IMR-90 (cell line): ENCODE data around the gene ABCA10. TPM values are rescaled to one million over a fixed set of nuclear protein-coding genes. Genes with fewer than 3 reads are reported as not detected.

Source experiments
- ATAC-seq: fragments of 200-7000 bp; cut with Tn5 transposase; 2 replicates; pipeline ENCODE4 v1.9.1; 2020; ENCODE audit warnings: low read depth, mild to moderate bottlenecking, moderate library complexity
- BruUV-seq: library from RNA; stranded (reverse); fragments of 400-500 nt; replicated peaks from 2 replicates; lab custom pipeline; 2021; lab: Mats Ljungman, UMichigan
- CTCF ChIA-PET: fragments of 300-600 bp; formaldehyde crosslinking; extraction: SDS; loops from one replicate; lab custom pipeline; 2021; ENCODE audit warnings: antibody characterized with exemption; lab: Yijun Ruan, JAX
- POLR2A ChIA-PET: fragments of 300-600 bp; sonication (Branson Sonifier 250); formaldehyde crosslinking; loops from one replicate; lab custom pipeline; 2022; ENCODE audit warnings: antibody characterized with exemption; ENCODE audit not compliant: unreplicated experiment; lab: Charles Lee
- DNase-seq: peaks from one replicate; pipeline ENCODE4 v3.0.0; 2013
- H2AFZ ChIP-seq: replicated peaks from 2 replicates; pipeline ENCODE3; 2013; ENCODE audit warnings: low read length, mild to moderate bottlenecking; ENCODE audit not compliant: poor library complexity
- H2AK5ac ChIP-seq: 2 replicates; pipeline ENCODE4 v1.6.1; 2013; ENCODE audit warnings: low read depth, low read length, inconsistent platforms
- H2AK9ac ChIP-seq: replicated peaks from 2 replicates; pipeline ENCODE3; 2013; ENCODE audit warnings: mild to moderate bottlenecking, low read depth, low read length, moderate library complexity; ENCODE audit not compliant: poor library complexity
- H2BK120ac ChIP-seq: 2 replicates; pipeline ENCODE4 v1.6.1; 2013; ENCODE audit warnings: low read depth, low read length, inconsistent platforms
- H2BK15ac ChIP-seq: 3 replicates; pipeline ENCODE4 v1.6.1; 2013; ENCODE audit warnings: low read depth, low read length, inconsistent platforms
- H2BK20ac ChIP-seq: 2 replicates; pipeline ENCODE4 v1.6.1; 2013; ENCODE audit warnings: low read depth, mild to moderate bottlenecking, inconsistent platforms, low read length, moderate library complexity
- H2BK5ac ChIP-seq: 2 replicates; pipeline ENCODE4 v1.6.1; 2013; ENCODE audit warnings: mild to moderate bottlenecking, low read depth, low read length, inconsistent platforms; ENCODE audit not compliant: poor library complexity, severe bottlenecking
- H3K14ac ChIP-seq: replicated peaks from 2 replicates; pipeline ENCODE4 v1.6.1; 2013; ENCODE audit warnings: low read depth, low read length, inconsistent platforms
- H3K18ac ChIP-seq: 2 replicates; pipeline ENCODE4 v1.6.1; 2013; ENCODE audit warnings: low read depth, low read length, control low read depth
- H3K23ac ChIP-seq: 2 replicates; pipeline ENCODE4 v1.6.1; 2013; ENCODE audit warnings: low read depth, low read length, inconsistent platforms
- H3K27ac ChIP-seq: 2 replicates; pipeline ENCODE4 v1.5.1; 2013; ENCODE audit warnings: mild to moderate bottlenecking, control low read depth, low read length; ENCODE audit not compliant: insufficient read depth
- H3K27me3 ChIP-seq: 2 replicates; pipeline ENCODE4 v1.6.1; 2013; ENCODE audit warnings: low read length; ENCODE audit not compliant: control insufficient read depth, insufficient read depth
- H3K36me3 ChIP-seq: 2 replicates; pipeline ENCODE4 v1.6.1; 2013; ENCODE audit warnings: low read length, mixed read lengths; ENCODE audit not compliant: control insufficient read depth, insufficient read depth
- H3K4ac ChIP-seq: 2 replicates; pipeline ENCODE4 v1.6.1; 2013; ENCODE audit warnings: low read depth, low read length, inconsistent platforms
- H3K4me1 ChIP-seq: 2 replicates; pipeline ENCODE4 v1.6.1; 2013; ENCODE audit warnings: low read length, mixed read lengths; ENCODE audit not compliant: control insufficient read depth, insufficient read depth
- H3K4me2 ChIP-seq: 2 replicates; pipeline ENCODE4 v1.6.1; 2013; ENCODE audit warnings: low read depth, mild to moderate bottlenecking, control low read depth, low read length, moderate library complexity
- H3K4me3 ChIP-seq: 2 replicates; pipeline ENCODE4 v1.5.1; 2013; ENCODE audit warnings: low read depth, mild to moderate bottlenecking, control low read depth, low read length, moderate library complexity; ENCODE audit not compliant: insufficient read depth
- H3K56ac ChIP-seq: 2 replicates; pipeline ENCODE4 v1.6.1; 2013; ENCODE audit warnings: low read length, inconsistent platforms; ENCODE audit not compliant: insufficient read depth; ENCODE audit errors: extremely low read depth
- H3K79me1 ChIP-seq, 2 experiments: 2 replicates each; pipeline ENCODE4 v1.6.1; 2013; ENCODE audit warnings: low read length in 2 of 2, inconsistent platforms in 1 of 2, low read depth in 1 of 2
- H3K9ac ChIP-seq: 2 replicates; pipeline ENCODE4 v1.6.1; 2013; ENCODE audit warnings: low read depth, low read length, control low read depth
- H3K9me1 ChIP-seq: 2 replicates; pipeline ENCODE4 v1.6.1; 2013; ENCODE audit warnings: low read length, inconsistent platforms; ENCODE audit not compliant: insufficient read depth
- H3K9me3 ChIP-seq: 2 replicates; pipeline ENCODE4 v1.6.1; 2013; ENCODE audit warnings: low read length; ENCODE audit not compliant: control insufficient read depth, insufficient read depth
- H4K20me1 ChIP-seq: 2 replicates; pipeline ENCODE4 v1.6.1; 2013; ENCODE audit warnings: low read length, inconsistent platforms; ENCODE audit not compliant: insufficient read depth
- H4K5ac ChIP-seq: 2 replicates; pipeline ENCODE4 v1.6.1; 2013; ENCODE audit warnings: mild to moderate bottlenecking, low read depth, low read length, control low read depth
- H4K8ac ChIP-seq, 2 experiments: 2 replicates each; pipeline ENCODE4 v1.6.1; 2013; ENCODE audit warnings: low read depth in 2 of 2, low read length in 2 of 2, control low read depth in 1 of 2, inconsistent platforms in 1 of 2
- H4K91ac ChIP-seq: 2 replicates; pipeline ENCODE4 v1.6.1; 2013; ENCODE audit warnings: low read depth, low read length, inconsistent platforms; ENCODE audit not compliant: insufficient read depth
- BHLHE40 ChIP-seq: fragments of 150-350 bp; IDR thresholded peaks from 2 replicates; pipeline ENCODE4 v1.6.1; 2016; ENCODE audit warnings: mild to moderate bottlenecking, low read depth, low read length
- CHD1 ChIP-seq: IDR thresholded peaks from 2 replicates; pipeline ENCODE4 v1.6.1; 2012; ENCODE audit warnings: low read depth, low read length, improper control_type of control experiment
- FOS ChIP-seq: fragments of 150-350 bp; IDR thresholded peaks from 2 replicates; pipeline ENCODE4 v1.6.1; 2016; ENCODE audit warnings: low read depth, low read length
- MAFK ChIP-seq: IDR thresholded peaks from 2 replicates; pipeline ENCODE4 v1.6.1; 2012; ENCODE audit warnings: low read depth, low read length, improper control_type of control experiment
- MAZ ChIP-seq: IDR thresholded peaks from 2 replicates; pipeline ENCODE4 v1.6.1; 2012; ENCODE audit warnings: low read depth, mild to moderate bottlenecking, low read length, improper control_type of control experiment, moderate library complexity, borderline replicate concordance
- MXI1 ChIP-seq: IDR thresholded peaks from 2 replicates; pipeline ENCODE4 v1.6.1; 2012; ENCODE audit warnings: low read depth, mild to moderate bottlenecking, low read length, moderate library complexity, borderline replicate concordance
- NFE2L2 ChIP-seq: fragments of 150-350 bp; IDR thresholded peaks from 2 replicates; pipeline ENCODE4 v1.6.1; 2016; ENCODE audit warnings: low read depth, mild to moderate bottlenecking, low read length
- POLR2A ChIP-seq: IDR thresholded peaks from 2 replicates; pipeline ENCODE4 v1.6.1; 2012; ENCODE audit warnings: mild to moderate bottlenecking, low read depth, low read length
- RAD21 ChIP-seq: IDR thresholded peaks from 2 replicates; pipeline ENCODE4 v1.6.1; 2012; ENCODE audit warnings: low read length, improper control_type of control experiment
- RCOR1 ChIP-seq: IDR thresholded peaks from 2 replicates; pipeline ENCODE4 v1.6.1; 2012; ENCODE audit warnings: mild to moderate bottlenecking, low read length, improper control_type of control experiment; ENCODE audit not compliant: insufficient replicate concordance
- RFX5 ChIP-seq: IDR thresholded peaks from 2 replicates; pipeline ENCODE4 v1.8.0; 2012; ENCODE audit warnings: low read depth, mild to moderate bottlenecking, low read length, moderate library complexity
- SMC3 ChIP-seq: fragments of 150-350 bp; IDR thresholded peaks from 2 replicates; pipeline ENCODE4 v1.6.1; 2016; ENCODE audit warnings: low read depth, mild to moderate bottlenecking, antibody characterized with exemption, low read length, moderate library complexity
- WGBS, 2 experiments: methylation state at CpG; one replicate each; pipeline versions ENCODE4 v1.1.5 to v1.1.7; 2013; ENCODE audit warnings: missing lambda C conversion rate in 2 of 2; ENCODE audit not compliant: insufficient read length in 1 of 2; ENCODE audit errors: extremely low coverage in 2 of 2; 5-methylcytosine and 5-hydroxymethylcytosine counted together
- dilution Hi-C: fragments of 300-500 bp; cut with HindIII; formaldehyde crosslinking; loops from one replicate; pipeline ENCODE4 v1.14.3; 2018; ENCODE audit warnings: low sequenced_read_pairs; ENCODE audit not compliant: unreplicated experiment
- in situ Hi-C: fragments of 300-500 bp; cut with MboI; formaldehyde crosslinking; loops from 3 replicates; pipeline ENCODE4 v1.14.3; 2019; ENCODE audit warnings: low sequenced_read_pairs, inconsistent platforms, mixed read lengths
- intact Hi-C: fragments of 100-400 bp; cut with micrococcal nuclease; formaldehyde crosslinking; loops from 2 replicates; pipeline ENCODE4 v1.10.0; 2022
- polyA plus RNA-seq, 3 experiments: library from polyadenylated mRNA; depleted of rRNA; stranded (reverse); fragments of >200 nt; gene quantifications; 2 replicates each; pipeline ENCODE4 v1.2.3, GENCODE V29; 2012; ENCODE audit warnings: low replicate concordance in 1 of 3
- total RNA-seq: library from RNA; depleted of rRNA; stranded (reverse); fragments of >200 nt; gene quantifications from 2 replicates; pipeline ENCODE4 v1.2.3, GENCODE V29; 2012
- TF ChIP-seq, protein P1 (sequence below): fragments of 150-350 bp; IDR thresholded peaks from 2 replicates; pipeline ENCODE4 v1.6.1; 2016; ENCODE audit warnings: low read depth, mild to moderate bottlenecking, low read length, moderate library complexity, borderline replicate concordance
- TF ChIP-seq, protein P2 (sequence below): fragments of 150-350 bp; IDR thresholded peaks from 2 replicates; pipeline ENCODE4 v1.6.1; 2017; ENCODE audit warnings: mild to moderate bottlenecking, antibody characterized with exemption, low read length, low read depth
- TF ChIP-seq, protein P3 (sequence below): conservative IDR thresholded peaks from 2 replicates; pipeline ENCODE4 v1.5.1; 2012; ENCODE audit warnings: mild to moderate bottlenecking, low read depth, low read length, improper control_type of control experiment

ABCA10 gene
- total and polyA plus RNA-seq, 2 of the 4 experiments (the other 2 are of a cell fraction), result under 0.01 to 0.03 TPM

DNA sequence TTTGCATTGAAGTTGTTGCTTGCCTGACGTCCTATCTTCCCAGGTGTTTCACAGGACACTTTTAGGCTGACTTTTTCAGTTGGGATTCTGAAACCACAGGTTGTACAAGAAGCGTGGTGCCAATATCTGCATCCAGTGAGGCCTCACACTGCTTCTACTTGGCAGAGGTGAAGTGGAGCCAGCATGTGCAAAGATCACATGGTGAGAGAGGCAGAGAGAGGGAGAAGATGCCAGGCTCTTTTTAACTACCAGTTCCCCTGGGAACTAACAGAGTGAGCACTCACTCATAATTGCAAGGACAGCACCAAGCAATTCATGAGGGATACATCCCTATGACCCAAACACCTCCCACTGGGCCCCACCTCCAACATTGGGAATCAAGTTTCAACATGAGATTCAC is 81.2 kb downstream of the ABCA10 start:
- no peak overlapping the region for H4K5ac ChIP-seq
- no peaks in the 10 kb centered on the region for H3K9me1 ChIP-seq
- H3K18ac ChIP-seq, result no peak overlapping the region
- no peak overlapping the region for H3K27ac ChIP-seq
- H3K79me1 ChIP-seq, result no peaks in the 10 kb centered on the region
- H3K27me3 ChIP-seq, result no peaks in the 10 kb centered on the region
- CTCF ChIA-PET, result no interaction called here
- POLR2A ChIA-PET, result no interaction called here
- no peak overlapping the region for H3K23ac ChIP-seq
- no peak overlapping the region for H3K4me3 ChIP-seq
- no peak overlapping the region for H3K14ac ChIP-seq
- no peak overlapping the region for H2AFZ ChIP-seq
- H2AK5ac ChIP-seq, result no peak overlapping the region
- intact Hi-C loops (no loop called here), dilution Hi-C loops (no loop called here), in situ Hi-C loops (no loop called here)
- TF ChIP-seq MAFK (no peak), MXI1 (no peak), RAD21 (no peak), NFE2L2 (no peak), SMC3 (no peak), FOS (no peak), RFX5 (no peak), CHD1 (no peak), BHLHE40 (no peak), MAZ (no peak), RCOR1 (no peak), POLR2A (no peak)
- TF ChIP-seq, protein P1, sequence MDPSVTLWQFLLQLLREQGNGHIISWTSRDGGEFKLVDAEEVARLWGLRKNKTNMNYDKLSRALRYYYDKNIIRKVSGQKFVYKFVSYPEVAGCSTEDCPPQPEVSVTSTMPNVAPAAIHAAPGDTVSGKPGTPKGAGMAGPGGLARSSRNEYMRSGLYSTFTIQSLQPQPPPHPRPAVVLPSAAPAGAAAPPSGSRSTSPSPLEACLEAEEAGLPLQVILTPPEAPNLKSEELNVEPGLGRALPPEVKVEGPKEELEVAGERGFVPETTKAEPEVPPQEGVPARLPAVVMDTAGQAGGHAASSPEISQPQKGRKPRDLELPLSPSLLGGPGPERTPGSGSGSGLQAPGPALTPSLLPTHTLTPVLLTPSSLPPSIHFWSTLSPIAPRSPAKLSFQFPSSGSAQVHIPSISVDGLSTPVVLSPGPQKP, result no peak
- TF ChIP-seq, protein P2, sequence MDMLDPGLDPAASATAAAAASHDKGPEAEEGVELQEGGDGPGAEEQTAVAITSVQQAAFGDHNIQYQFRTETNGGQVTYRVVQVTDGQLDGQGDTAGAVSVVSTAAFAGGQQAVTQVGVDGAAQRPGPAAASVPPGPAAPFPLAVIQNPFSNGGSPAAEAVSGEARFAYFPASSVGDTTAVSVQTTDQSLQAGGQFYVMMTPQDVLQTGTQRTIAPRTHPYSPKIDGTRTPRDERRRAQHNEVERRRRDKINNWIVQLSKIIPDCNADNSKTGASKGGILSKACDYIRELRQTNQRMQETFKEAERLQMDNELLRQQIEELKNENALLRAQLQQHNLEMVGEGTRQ, result no peak
- TF ChIP-seq, protein P3, sequence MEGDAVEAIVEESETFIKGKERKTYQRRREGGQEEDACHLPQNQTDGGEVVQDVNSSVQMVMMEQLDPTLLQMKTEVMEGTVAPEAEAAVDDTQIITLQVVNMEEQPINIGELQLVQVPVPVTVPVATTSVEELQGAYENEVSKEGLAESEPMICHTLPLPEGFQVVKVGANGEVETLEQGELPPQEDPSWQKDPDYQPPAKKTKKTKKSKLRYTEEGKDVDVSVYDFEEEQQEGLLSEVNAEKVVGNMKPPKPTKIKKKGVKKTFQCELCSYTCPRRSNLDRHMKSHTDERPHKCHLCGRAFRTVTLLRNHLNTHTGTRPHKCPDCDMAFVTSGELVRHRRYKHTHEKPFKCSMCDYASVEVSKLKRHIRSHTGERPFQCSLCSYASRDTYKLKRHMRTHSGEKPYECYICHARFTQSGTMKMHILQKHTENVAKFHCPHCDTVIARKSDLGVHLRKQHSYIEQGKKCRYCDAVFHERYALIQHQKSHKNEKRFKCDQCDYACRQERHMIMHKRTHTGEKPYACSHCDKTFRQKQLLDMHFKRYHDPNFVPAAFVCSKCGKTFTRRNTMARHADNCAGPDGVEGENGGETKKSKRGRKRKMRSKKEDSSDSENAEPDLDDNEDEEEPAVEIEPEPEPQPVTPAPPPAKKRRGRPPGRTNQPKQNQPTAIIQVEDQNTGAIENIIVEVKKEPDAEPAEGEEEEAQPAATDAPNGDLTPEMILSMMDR, result no peak
- no peak overlapping the region for H4K91ac ChIP-seq
- no peak overlapping the region for H3K4ac ChIP-seq
- no peak overlapping the region for H3K4me2 ChIP-seq
- H2BK20ac ChIP-seq, result no peak overlapping the region
- H3K36me3 ChIP-seq, result no peaks in the 10 kb centered on the region
- H4K8ac ChIP-seq, result no peak overlapping the region
- no peaks in the 10 kb centered on the region for H3K9me3 ChIP-seq
- no peaks in the 10 kb centered on the region for H4K20me1 ChIP-seq
- no peak overlapping the region for H3K9ac ChIP-seq
- BruUV-seq, result no TSS peak
- no peak overlapping the region for H2BK5ac ChIP-seq
- H3K4me1 ChIP-seq, result no peaks in the 10 kb centered on the region
- H2BK15ac ChIP-seq, result no peak overlapping the region
- H2BK120ac ChIP-seq, result no peak overlapping the region
- WGBS, 2 experiments, result no CpG with 5 or more reads among the region's 2 CpGs
- H3K56ac ChIP-seq, result no peak overlapping the region
- ATAC-seq (no peak), DNase-seq (no peak)
- no peak overlapping the region for H2AK9ac ChIP-seq
